CD4-positive, CD25-positive, alpha-beta regulatory T cell (primary cell): ENCODE data around the gene SERPINA3. TPM values are rescaled to one million over a fixed set of nuclear protein-coding genes. Genes with fewer than 3 reads are reported as not detected.

Experiments used
- ATAC-seq, 2 donors: fragments of 150-1000 bp; cut with Tn5 transposase; one replicate each; pipeline ENCODE4 v1.10.0; 2021; ENCODE audit warnings: low read depth in 2 of 2, moderate number of reproducible peaks in 2 of 2, moderate library complexity in 1 of 2
- DNase-seq, 3 donors: peaks; one replicate each; pipeline versions ENCODE4 v3.0.0 to v3.0.0-alpha.2; 2012 to 2022; ENCODE audit warnings: mixed read lengths in 1 of 3
- H3K27ac ChIP-seq: one replicate; pipeline ENCODE4 v1.7.0; 2013; ENCODE audit warnings: mild to moderate bottlenecking, low read length; ENCODE audit not compliant: insufficient read depth, poor library complexity, severe bottlenecking
- H3K27me3 ChIP-seq: one replicate; pipeline ENCODE4 v1.7.0; 2013; ENCODE audit warnings: low read length; ENCODE audit not compliant: control insufficient read depth, insufficient read depth
- H3K36me3 ChIP-seq: one replicate; pipeline ENCODE4 v1.7.0; 2013; ENCODE audit warnings: mild to moderate bottlenecking, low read length, moderate library complexity; ENCODE audit not compliant: control insufficient read depth, insufficient read depth
- H3K4me1 ChIP-seq: 2 replicates; pipeline ENCODE4 v1.7.0; 2013; ENCODE audit warnings: mild to moderate bottlenecking, low read length; ENCODE audit not compliant: insufficient read depth, control insufficient read depth, poor library complexity, severe bottlenecking
- H3K4me3 ChIP-seq: one replicate; pipeline ENCODE4 v1.7.0; 2013; ENCODE audit warnings: low read depth, mild to moderate bottlenecking, low read length, moderate library complexity
- H3K9me3 ChIP-seq, 2 experiments: 1 replicate in 1 of 2; 2 replicates in 1 of 2; pipeline ENCODE4 v1.7.0; 2013; ENCODE audit warnings: low read length in 2 of 2, mild to moderate bottlenecking in 1 of 2, moderate library complexity in 1 of 2; ENCODE audit not compliant: control insufficient read depth in 2 of 2
- H3K27ac Mint-ChIP-seq, 3 donors: one replicate each; pipeline ENCODE4 v1.8.0; 2020 to 2022; ENCODE audit warnings: mild to moderate bottlenecking in 3 of 3, mixed read lengths in 3 of 3, moderate library complexity in 2 of 3
- H3K27me3 Mint-ChIP-seq: one replicate; pipeline ENCODE4 v1.8.0; 2022; ENCODE audit warnings: mild to moderate bottlenecking, mixed read lengths
- H3K36me3 Mint-ChIP-seq: one replicate; pipeline ENCODE4 v1.8.0; 2020; ENCODE audit warnings: mixed read lengths
- H3K4me1 Mint-ChIP-seq, 4 donors: one replicate each; pipeline ENCODE4 v1.8.0; 2020 to 2022; ENCODE audit warnings: mixed read lengths in 4 of 4, mild to moderate bottlenecking in 1 of 4
- H3K4me3 Mint-ChIP-seq, 4 donors: one replicate each; pipeline ENCODE4 v1.8.0; 2020 to 2022; ENCODE audit warnings: mild to moderate bottlenecking in 4 of 4, mixed read lengths in 4 of 4, moderate library complexity in 3 of 4
- H3K9me3 Mint-ChIP-seq, 7 donors: one replicate each; pipeline ENCODE4 v1.8.0; 2020 to 2022; ENCODE audit warnings: mixed read lengths in 7 of 7, mild to moderate bottlenecking in 3 of 7, moderate library complexity in 2 of 7
- polyA plus RNA-seq, 4 donors: library from polyadenylated mRNA; unstranded; fragments of 300-500 nt; fragmentation: Illumina TruSeq; gene quantifications; one replicate each; pipeline ENCODE4 v1.2.3, GENCODE V29; 2021
- total RNA-seq: library from RNA; stranded (reverse); gene quantifications from one replicate; pipeline ENCODE4 v1.2.3, GENCODE V29; 2022

SERPINA3 gene
- total and polyA plus RNA-seq, 5 donors from 2014 or later = not detected

GRCh38 chr14:94656043-94656442, 43.9 kb downstream of the SERPINA3 start:
- Mint-ChIP-seq H3K4me1 (no peaks in the 10 kb centered on the region), H3K36me3 (no peaks in the 10 kb centered on the region), H3K27ac (no peak overlapping the region), H3K9me3 (peaks cover 0 to 1% (median 0%) of the 10 kb centered on the region in 7 donors), H3K27me3 (peaks cover 7% of the 10 kb centered on the region), H3K4me3 (no peak overlapping the region)
- Histone ChIP-seq H3K27ac (no peak overlapping the region), H3K4me1 (no peaks in the 10 kb centered on the region), H3K9me3 (no peaks in the 10 kb centered on the region), H3K4me3 (no peak overlapping the region), H3K36me3 (no peaks in the 10 kb centered on the region), H3K27me3 (no peaks in the 10 kb centered on the region)
- no peak for DNase-seq
- no peak for ATAC-seq

DNA sequence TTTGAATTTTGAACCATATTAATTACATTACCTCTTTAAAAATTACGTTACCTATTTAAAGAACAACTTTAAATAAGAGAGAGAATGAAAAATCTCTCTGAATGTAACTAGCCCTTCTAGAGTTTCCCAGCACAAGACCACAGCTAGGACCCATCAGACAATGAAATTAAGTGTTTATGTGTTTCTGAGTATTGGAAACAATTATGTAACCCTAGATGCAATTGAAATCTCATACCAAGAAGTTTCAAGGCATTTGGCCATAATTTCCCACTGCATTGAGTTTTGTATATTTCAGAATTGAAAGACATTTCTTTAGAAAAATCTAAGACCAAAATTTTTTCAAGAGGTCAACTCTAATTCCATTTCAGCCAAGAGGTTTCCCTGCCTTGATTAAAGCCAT, 47.1 kb downstream of the SERPINA3 start:
- H3K4me3 Mint-ChIP-seq = no peak overlapping the region

GRCh38 chr14:94659901-94660300, 47.7 kb downstream of the SERPINA3 start:
- H3K36me3 ChIP-seq = no peaks in the 10 kb centered on the region
- no peak overlapping the region for H3K27ac Mint-ChIP-seq
- H3K36me3 Mint-ChIP-seq = no peaks in the 10 kb centered on the region
- H3K4me3 Mint-ChIP-seq = no peak overlapping the region
- no peak for DNase-seq
- H3K4me1 Mint-ChIP-seq = no peaks in the 10 kb centered on the region
- H3K9me3 ChIP-seq = no peaks in the 10 kb centered on the region
- no peak for ATAC-seq
- H3K27me3 Mint-ChIP-seq = peaks cover 8% of the 10 kb centered on the region
- no peaks in the 10 kb centered on the region for H3K4me1 ChIP-seq
- no peak overlapping the region for H3K4me3 ChIP-seq
- no peaks in the 10 kb centered on the region for H3K27me3 ChIP-seq
- H3K27ac ChIP-seq = no peak overlapping the region
- peaks cover 0 to 3% (median 0%) of the 10 kb centered on the region in 7 donors for H3K9me3 Mint-ChIP-seq

More for the DNA sequence above, 47.1 kb downstream of the SERPINA3 start:
- Mint-ChIP-seq H3K27ac (no peak overlapping the region), H3K27me3 (peaks cover 7% of the 10 kb centered on the region), H3K36me3 (no peaks in the 10 kb centered on the region), H3K4me1 (no peaks in the 10 kb centered on the region), H3K9me3 (peaks cover 0 to 3% (median 0%) of the 10 kb centered on the region in 7 donors)
- H3K4me1 ChIP-seq = no peaks in the 10 kb centered on the region
- no peak overlapping the region for H3K4me3 ChIP-seq
- no peaks in the 10 kb centered on the region for H3K27me3 ChIP-seq
- H3K36me3 ChIP-seq = no peaks in the 10 kb centered on the region
- DNase-seq = no peak
- no peaks in the 10 kb centered on the region for H3K9me3 ChIP-seq
- H3K27ac ChIP-seq = no peak overlapping the region
- ATAC-seq = no peak

DNA sequence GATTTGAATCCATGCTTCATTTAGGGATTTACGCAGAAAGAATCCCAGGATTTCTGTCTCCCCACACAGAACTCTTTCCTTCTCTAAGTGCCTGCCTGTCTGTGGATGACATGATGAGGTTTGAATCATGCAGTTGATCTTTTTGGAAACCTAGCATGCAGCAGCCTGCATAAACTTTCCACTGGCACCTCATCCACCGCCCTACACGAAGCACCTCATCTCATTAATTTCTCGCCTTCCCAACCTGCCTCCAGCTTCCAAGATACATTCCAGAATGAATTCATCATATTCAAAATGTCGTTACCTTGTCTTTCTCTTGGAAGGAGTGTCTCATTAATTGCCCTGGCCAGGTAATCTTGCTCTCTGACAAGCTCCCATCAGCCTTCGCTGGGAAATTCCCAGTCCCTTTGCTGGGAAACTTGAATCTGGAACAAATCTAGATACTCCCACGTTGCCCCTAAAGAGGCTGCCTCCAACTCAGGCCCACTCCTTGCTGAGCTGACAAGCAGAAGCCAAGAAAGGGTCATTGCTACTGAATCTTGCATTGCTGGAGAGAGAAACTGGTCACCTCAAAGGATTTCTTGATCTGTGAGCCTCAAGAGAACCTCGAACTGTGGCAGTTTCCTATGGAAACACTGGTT, 48.2 kb downstream of the SERPINA3 start:
- Histone ChIP-seq H3K9me3 (no peaks in the 10 kb centered on the region), H3K36me3 (no peaks in the 10 kb centered on the region), H3K27ac (no peak overlapping the region), H3K27me3 (no peaks in the 10 kb centered on the region), H3K4me3 (no peak overlapping the region), H3K4me1 (no peaks in the 10 kb centered on the region)
- peaks cover 11% of the 10 kb centered on the region for H3K27me3 Mint-ChIP-seq
- H3K4me1 Mint-ChIP-seq = no peaks in the 10 kb centered on the region
- DNase-seq (no peak), ATAC-seq (no peak)
- peaks cover 0 to 3% (median 0%) of the 10 kb centered on the region in 7 donors for H3K9me3 Mint-ChIP-seq
- no peaks in the 10 kb centered on the region for H3K36me3 Mint-ChIP-seq
- no peak overlapping the region for H3K27ac Mint-ChIP-seq
- no peak overlapping the region for H3K4me3 Mint-ChIP-seq

- Mint-ChIP-seq H3K27me3 (peaks cover 11% of the 10 kb centered on the region), H3K9me3 (peaks cover 0 to 3% (median 0%) of the 10 kb centered on the region in 7 donors)
- ATAC-seq = no peak
Observed at GRCh38 chr14:94663538-94663937, 51.3 kb downstream of the SERPINA3 start.

GRCh38 chr14:94663965-94664704, 51.9 kb downstream of the SERPINA3 start:
- Histone ChIP-seq H3K27ac (no peak overlapping the region), H3K9me3 (no peaks in the 10 kb centered on the region), H3K4me3 (no peak overlapping the region), H3K4me1 (no peaks in the 10 kb centered on the region), H3K36me3 (no peaks in the 10 kb centered on the region), H3K27me3 (no peaks in the 10 kb centered on the region)
- Mint-ChIP-seq H3K27ac (no peak overlapping the region), H3K36me3 (no peaks in the 10 kb centered on the region), H3K9me3 (peaks cover 0 to 3% (median 0%) of the 10 kb centered on the region in 7 donors), H3K27me3 (peaks cover 11% of the 10 kb centered on the region), H3K4me3 (no peak overlapping the region), H3K4me1 (no peaks in the 10 kb centered on the region)
- DNase-seq (no peak), ATAC-seq (no peak)

More at GRCh38 chr14:94663538-94663937, 51.3 kb downstream of the SERPINA3 start:
- no peaks in the 10 kb centered on the region for H3K4me1 Mint-ChIP-seq
- no peak overlapping the region for H3K27ac ChIP-seq
- H3K4me1 ChIP-seq = no peaks in the 10 kb centered on the region
- no peak for DNase-seq
- no peak overlapping the region for H3K4me3 ChIP-seq
- no peaks in the 10 kb centered on the region for H3K36me3 ChIP-seq
- H3K27ac Mint-ChIP-seq = no peak overlapping the region
- H3K4me3 Mint-ChIP-seq = no peak overlapping the region
- no peaks in the 10 kb centered on the region for H3K36me3 Mint-ChIP-seq
- no peaks in the 10 kb centered on the region for H3K27me3 ChIP-seq
- H3K9me3 ChIP-seq = no peaks in the 10 kb centered on the region

DNA sequence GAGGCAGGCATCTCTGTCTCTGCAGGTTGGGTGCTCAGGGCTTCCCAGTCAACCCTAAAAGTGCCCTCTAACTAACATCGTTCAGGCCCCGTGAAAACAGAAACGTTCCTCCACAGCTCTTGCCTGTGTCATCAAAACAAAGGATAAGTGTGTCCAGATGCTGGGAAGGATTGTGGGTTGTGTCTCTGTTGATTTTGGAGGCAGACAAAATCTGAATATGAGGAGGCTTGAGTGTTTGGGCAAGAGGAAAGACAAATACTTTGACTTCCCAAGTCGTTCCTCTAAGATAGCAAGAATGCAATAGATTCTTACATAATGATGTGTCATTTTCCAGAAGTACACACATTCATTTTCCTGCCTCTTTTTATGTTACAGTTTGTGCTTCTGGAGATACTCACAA, 52.9 kb downstream of the SERPINA3 start:
- Mint-ChIP-seq H3K9me3 (peaks cover 0 to 3% (median 0%) of the 10 kb centered on the region in 7 donors), H3K36me3 (no peaks in the 10 kb centered on the region), H3K27me3 (peaks cover 4% of the 10 kb centered on the region), H3K4me1 (no peaks in the 10 kb centered on the region), H3K27ac (no peak overlapping the region), H3K4me3 (no peak overlapping the region)
- no peaks in the 10 kb centered on the region for H3K36me3 ChIP-seq
- ATAC-seq (no peak), DNase-seq (no peak)
- no peak overlapping the region for H3K27ac ChIP-seq
- H3K4me3 ChIP-seq = no peak overlapping the region
- no peaks in the 10 kb centered on the region for H3K27me3 ChIP-seq
- no peaks in the 10 kb centered on the region for H3K9me3 ChIP-seq
- no peaks in the 10 kb centered on the region for H3K4me1 ChIP-seq

GRCh38 chr14:94665544-94665943, 53.4 kb downstream of the SERPINA3 start:
- Histone ChIP-seq H3K4me3 (no peak overlapping the region), H3K36me3 (no peaks in the 10 kb centered on the region), H3K4me1 (no peaks in the 10 kb centered on the region), H3K27me3 (no peaks in the 10 kb centered on the region), H3K27ac (no peak overlapping the region), H3K9me3 (no peaks in the 10 kb centered on the region)
- no peaks in the 10 kb centered on the region for H3K4me1 Mint-ChIP-seq
- DNase-seq (no peak), ATAC-seq (no peak)
- no peaks in the 10 kb centered on the region for H3K36me3 Mint-ChIP-seq
- peaks cover 4% of the 10 kb centered on the region for H3K27me3 Mint-ChIP-seq
- no peak overlapping the region for H3K27ac Mint-ChIP-seq
- H3K4me3 Mint-ChIP-seq = no peak overlapping the region
- peaks cover 0 to 3% (median 0%) of the 10 kb centered on the region in 7 donors for H3K9me3 Mint-ChIP-seq
